Neuronal stem cell (in vitro differentiated cells): ENCODE data around the gene SMAP2.

ENCODE experiments used
- DNase-seq: peaks from one replicate; pipeline ENCODE4 v3.0.0-alpha.2; 2013; ENCODE audit warnings: low spot score
- H2AFZ ChIP-seq: one replicate; pipeline ENCODE4 v1.6.1; 2013; ENCODE audit warnings: mild to moderate bottlenecking, low read length, inconsistent platforms
- H2AK5ac ChIP-seq: 2 replicates; pipeline ENCODE4 v1.6.1; 2013; ENCODE audit warnings: low read depth, mild to moderate bottlenecking, inconsistent platforms, low read length, moderate library complexity, mixed read lengths
- H2BK120ac ChIP-seq: 2 replicates; pipeline ENCODE4 v1.6.1; 2013; ENCODE audit warnings: low read depth, mild to moderate bottlenecking, inconsistent platforms, low read length, moderate library complexity, mixed read lengths
- H2BK12ac ChIP-seq: one replicate; pipeline ENCODE4 v1.6.1; 2013; ENCODE audit warnings: low read length, inconsistent platforms
- H2BK15ac ChIP-seq: 2 replicates; pipeline ENCODE4 v1.6.1; 2013; ENCODE audit warnings: mild to moderate bottlenecking, low read length, inconsistent platforms, mixed read lengths
- H2BK5ac ChIP-seq: one replicate; pipeline ENCODE4 v1.6.1; 2013; ENCODE audit warnings: inconsistent platforms, mild to moderate bottlenecking, low read length, moderate library complexity
- H3K14ac ChIP-seq: one replicate; pipeline ENCODE4 v1.6.1; 2013; ENCODE audit warnings: low read length, inconsistent platforms
- H3K18ac ChIP-seq: 2 replicates; pipeline ENCODE4 v1.6.1; 2013; ENCODE audit warnings: low read length, inconsistent platforms
- H3K23ac ChIP-seq: 2 replicates; pipeline ENCODE4 v1.6.1; 2013; ENCODE audit warnings: low read depth, mild to moderate bottlenecking, mixed read lengths, low read length, inconsistent platforms; ENCODE audit not compliant: poor library complexity
- H3K27ac ChIP-seq: replicated peaks from 3 replicates; pipeline ENCODE4 v1.5.1; 2013; ENCODE audit warnings: low read length, inconsistent platforms
- H3K27me3 ChIP-seq, 3 experiments: 2 replicates each; pipeline ENCODE4 v1.6.1; 2013; ENCODE audit warnings: low read length in 3 of 3, mild to moderate bottlenecking in 2 of 3, inconsistent platforms in 1 of 3, low read depth in 1 of 3, mixed read lengths in 1 of 3, moderate library complexity in 1 of 3; ENCODE audit not compliant: control insufficient read depth in 3 of 3, insufficient read depth in 3 of 3
- H3K36me3 ChIP-seq, 2 donors: replicated peaks in 1 of 2; 2 replicates each; pipeline ENCODE4 v1.6.1; 2013; ENCODE audit warnings: low read length in 2 of 2; ENCODE audit not compliant: control insufficient read depth in 2 of 2, insufficient read depth in 2 of 2
- H3K4ac ChIP-seq: 2 replicates; pipeline ENCODE4 v1.6.1; 2013; ENCODE audit warnings: inconsistent platforms, mild to moderate bottlenecking, low read length, moderate library complexity
- H3K4me1 ChIP-seq, 2 donors: 1 replicate in 1 of 2; 2 replicates in 1 of 2; pipeline ENCODE4 v1.6.1; 2013; ENCODE audit warnings: low read length in 2 of 2, low read depth in 1 of 2; ENCODE audit not compliant: control insufficient read depth in 2 of 2, insufficient read depth in 1 of 2
- H3K4me2 ChIP-seq: one replicate; pipeline ENCODE4 v1.6.1; 2013; ENCODE audit warnings: mild to moderate bottlenecking, low read length, inconsistent platforms; ENCODE audit not compliant: insufficient read depth, poor library complexity, severe bottlenecking
- H3K4me3 ChIP-seq, 2 donors: 2 replicates each; pipeline ENCODE4 v1.5.1; 2013; ENCODE audit warnings: low read length in 2 of 2, mild to moderate bottlenecking in 2 of 2, inconsistent platforms in 1 of 2, moderate library complexity in 1 of 2
- H3K79me1 ChIP-seq: one replicate; pipeline ENCODE4 v1.6.1; 2013; ENCODE audit warnings: low read depth, mild to moderate bottlenecking, inconsistent platforms, low read length, moderate library complexity
- H3K9ac ChIP-seq: one replicate; pipeline ENCODE4 v1.6.1; 2013; ENCODE audit warnings: mild to moderate bottlenecking, low read depth, low read length, inconsistent platforms; ENCODE audit not compliant: poor library complexity
- H3K9me3 ChIP-seq, 2 donors: replicated peaks in 1 of 2; 2 replicates each; pipeline versions ENCODE3 to v1.6.1; 2013; ENCODE audit warnings: low read length in 2 of 2, mild to moderate bottlenecking in 2 of 2, inconsistent platforms in 1 of 2, low read depth in 1 of 2, mixed read lengths in 1 of 2, moderate library complexity in 1 of 2; ENCODE audit not compliant: control insufficient read depth in 2 of 2, insufficient read depth in 1 of 2
- H4K8ac ChIP-seq: one replicate; pipeline ENCODE4 v1.6.1; 2013; ENCODE audit warnings: low read depth, mild to moderate bottlenecking, inconsistent platforms, low read length, moderate library complexity
- H4K91ac ChIP-seq: one replicate; pipeline ENCODE4 v1.6.1; 2013; ENCODE audit warnings: low read length, low read depth, mild to moderate bottlenecking, inconsistent platforms; ENCODE audit not compliant: poor library complexity
- WGBS, 2 donors: extraction: QIAGEN DNeasy Blood & Tissue Kit; methylation state at CpG; one replicate each; pipeline ENCODE4 v1.1.7; 2013; ENCODE audit warnings: missing lambda C conversion rate in 2 of 2, mixed read lengths in 1 of 2; ENCODE audit not compliant: insufficient read length in 2 of 2, insufficient replicate concordance in 1 of 2; ENCODE audit errors: extremely low coverage in 2 of 2; 5-methylcytosine and 5-hydroxymethylcytosine counted together

The SMAP2 gene

GRCh38 chr1:40361201-40361600 lies 12.3 kb upstream of the SMAP2 start:
- WGBS, 2 donors = no CpG with 5 or more reads among the region's 1 CpG
- Histone ChIP-seq H3K14ac (peak overlapping the region; percentile 31), H3K79me1 (no peaks in the 10 kb centered on the region), H3K4ac (no peak overlapping the region), H3K4me2 (no peak overlapping the region), H3K23ac (no peak overlapping the region), H2BK12ac (no peak overlapping the region), H3K36me3 (no peaks in the 10 kb centered on the region), H3K4me3 (no peak overlapping the region), H2BK5ac (no peak overlapping the region), H3K9ac (no peak overlapping the region), H4K8ac (no peak overlapping the region), H3K18ac (no peak overlapping the region), H3K27me3 (no peaks in the 10 kb centered on the region), H2BK15ac (no peak overlapping the region), H2BK120ac (no peak overlapping the region), H2AK5ac (no peak overlapping the region), H3K27ac (no peak overlapping the region), H3K9me3 (no peaks in the 10 kb centered on the region), H4K91ac (no peak overlapping the region), H3K4me1 (no peaks in the 10 kb centered on the region), H2AFZ (no peak overlapping the region)
- no peak for DNase-seq

GRCh38 chr1:40361637-40362036 lies 11.9 kb upstream of the SMAP2 start:
- Histone ChIP-seq H3K14ac (peak overlapping the region; percentile 31), H2BK120ac (no peak overlapping the region), H3K9me3 (no peaks in the 10 kb centered on the region), H4K8ac (no peak overlapping the region), H3K9ac (no peak overlapping the region), H2BK5ac (no peak overlapping the region), H2AFZ (no peak overlapping the region), H3K4me1 (no peaks in the 10 kb centered on the region), H2BK12ac (no peak overlapping the region), H3K23ac (no peak overlapping the region), H2AK5ac (no peak overlapping the region), H4K91ac (no peak overlapping the region), H3K27me3 (no peaks in the 10 kb centered on the region), H3K18ac (no peak overlapping the region), H3K79me1 (no peaks in the 10 kb centered on the region), H2BK15ac (no peak overlapping the region), H3K36me3 (no peaks in the 10 kb centered on the region), H3K4me2 (no peak overlapping the region), H3K4me3 (no peak overlapping the region), H3K27ac (no peak overlapping the region), H3K4ac (no peak overlapping the region)
- WGBS, 2 donors = no CpG with 5 or more reads among the region's 4 CpGs
- no peak for DNase-seq

- Histone ChIP-seq H3K9me3 (no peaks in the 10 kb centered on the region), H2BK5ac (no peak overlapping the region), H2BK120ac (no peak overlapping the region), H2BK12ac (no peak overlapping the region), H3K4me3 (no peak overlapping the region), H3K4me1 (no peaks in the 10 kb centered on the region), H3K9ac (no peak overlapping the region), H2AFZ (no peak overlapping the region), H3K18ac (no peak overlapping the region), H4K8ac (no peak overlapping the region), H3K23ac (no peak overlapping the region), H3K27me3 (no peaks in the 10 kb centered on the region), H3K36me3 (no peaks in the 10 kb centered on the region), H3K27ac (no peak overlapping the region), H3K79me1 (no peaks in the 10 kb centered on the region), H2BK15ac (no peak overlapping the region), H4K91ac (no peak overlapping the region), H3K4ac (no peak overlapping the region), H3K14ac (no peak overlapping the region), H3K4me2 (no peak overlapping the region), H2AK5ac (no peak overlapping the region)
- DNase-seq = no peak
- no CpG with 5 or more reads among the region's 2 CpGs for WGBS, 2 donors
These were observed 11.3 kb upstream of the SMAP2 start for GRCh38 chr1:40362199-40362598.

GRCh38 chr1:40362699-40363098 lies 10.8 kb upstream of the SMAP2 start:
- Histone ChIP-seq H3K4me3 (no peak overlapping the region), H3K23ac (no peak overlapping the region), H3K4me1 (no peaks in the 10 kb centered on the region), H2AK5ac (no peak overlapping the region), H3K4me2 (no peak overlapping the region), H3K27ac (no peak overlapping the region), H3K4ac (no peak overlapping the region), H2AFZ (no peak overlapping the region), H3K27me3 (no peaks in the 10 kb centered on the region), H4K8ac (no peak overlapping the region), H3K14ac (no peak overlapping the region), H4K91ac (no peak overlapping the region), H3K18ac (no peak overlapping the region), H2BK12ac (no peak overlapping the region), H2BK5ac (no peak overlapping the region), H3K9me3 (no peaks in the 10 kb centered on the region), H3K79me1 (no peaks in the 10 kb centered on the region), H2BK15ac (no peak overlapping the region), H3K9ac (no peak overlapping the region), H2BK120ac (no peak overlapping the region), H3K36me3 (no peaks in the 10 kb centered on the region)
- no peak for DNase-seq
- WGBS, 2 donors = no CpG with 5 or more reads among the region's 2 CpGs
